ENCODE data around the gene APP.

DNA sequence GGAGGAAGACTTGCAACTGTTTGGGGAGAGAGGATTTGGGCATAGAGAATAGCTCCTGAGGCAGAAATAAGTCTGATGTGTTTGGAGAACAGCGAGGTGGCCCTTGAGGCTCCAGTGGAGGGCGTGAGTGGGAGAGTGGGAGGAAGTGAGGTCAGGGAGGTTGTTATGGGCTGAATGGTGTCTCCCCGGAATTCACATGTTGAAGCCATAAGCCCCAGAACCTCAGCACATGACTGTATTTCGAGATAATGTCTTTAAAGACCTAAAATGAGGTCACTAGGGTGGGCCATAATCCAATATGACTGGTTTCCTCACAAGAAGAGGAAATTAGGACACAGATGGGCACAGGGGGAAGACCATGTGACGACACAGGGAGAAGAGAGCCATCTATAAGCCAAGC, 17.9 kb upstream of the APP start:
- no peak for TF ChIP-seq CTCF (IDR thresholded peaks at IDR 0.05)
- TF ChIP-seq POLR2A (IDR thresholded peaks at IDR 0.05) = no peak
